B cell (primary cell): ENCODE results near the gene ITGA2B. TPM values are rescaled to one million over a fixed set of nuclear protein-coding genes. Genes with fewer than 3 reads are reported as not detected.

Experiments
- ATAC-seq: fragments of 200-7000 bp; cut with Tn5 transposase; one replicate; pipeline ENCODE4 v1.10.0; 2021; ENCODE audit warnings: low read depth, mild to moderate bottlenecking, moderate number of reproducible peaks, moderate library complexity
- CTCF ChIA-PET: fragments of 350-600 bp; sonication (Branson Sonifier 250); formaldehyde crosslinking; loops from one replicate; lab custom pipeline; 2021; ENCODE audit warnings: antibody characterized with exemption, inconsistent platforms; lab: Charles Lee
- POLR2A ChIA-PET: fragments of 350-600 bp; sonication (Branson Sonifier 250); formaldehyde crosslinking; loops from one replicate; lab custom pipeline; 2021; ENCODE audit warnings: antibody characterized with exemption; lab: Charles Lee
- DNase-seq: peaks from one replicate; pipeline ENCODE4 v3.0.0; 2013
- H2AFZ ChIP-seq: 2 replicates; pipeline ENCODE4 v1.6.1; 2012; ENCODE audit warnings: mild to moderate bottlenecking, low read depth, low read length; ENCODE audit not compliant: insufficient read depth, poor library complexity, severe bottlenecking
- H3K27ac ChIP-seq, 2 donors: 1 replicate in 1 of 2; 2 replicates in 1 of 2; pipeline ENCODE4 v1.5.1; 2012 to 2013; ENCODE audit warnings: low read length in 2 of 2, mild to moderate bottlenecking in 2 of 2, moderate library complexity in 1 of 2
- H3K27me3 ChIP-seq, 4 experiments: fragments of 200-600 bp in 1 of 4; sonication (generic) in 1 of 4; replicated peaks in 1 of 4; 1 replicate in 2 of 4; 2 replicates in 2 of 4; pipeline versions ENCODE4 v1.6.1 to v1.7.0; 2013 to 2016; ENCODE audit warnings: low read length in 3 of 4, mild to moderate bottlenecking in 2 of 4, mixed read lengths in 1 of 4, moderate library complexity in 1 of 4; ENCODE audit not compliant: insufficient read depth in 4 of 4, control insufficient read depth in 3 of 4; ENCODE audit errors: control extremely low read depth in 1 of 4
- H3K36me3 ChIP-seq, 2 experiments: replicated peaks in 1 of 2; 1 replicate in 1 of 2; 2 replicates in 1 of 2; pipeline versions ENCODE4 v1.6.1 to v1.7.1; 2013; ENCODE audit warnings: low read length in 1 of 2; ENCODE audit not compliant: insufficient read depth in 2 of 2, control insufficient read depth in 1 of 2; ENCODE audit errors: control extremely low read depth in 1 of 2, extremely low read depth in 1 of 2
- H3K4me1 ChIP-seq, 2 donors: fragments of 200-600 bp in 1 of 2; sonication (generic) in 1 of 2; 1 replicate in 1 of 2; 2 replicates in 1 of 2; pipeline versions ENCODE4 v1.5.1 to v1.6.1; 2013 to 2017; ENCODE audit warnings: low read length in 2 of 2; ENCODE audit not compliant: control insufficient read depth in 2 of 2, insufficient read depth in 2 of 2
- H3K4me2 ChIP-seq: replicated peaks from 2 replicates; pipeline ENCODE3; 2012; ENCODE audit warnings: mild to moderate bottlenecking, low read depth, low read length; ENCODE audit not compliant: poor library complexity, severe bottlenecking
- H3K4me3 ChIP-seq, 5 experiments: fragments of 200-600 bp in 1 of 5; sonication (generic) in 1 of 5; 1 replicate in 3 of 5; 2 replicates in 2 of 5; pipeline versions ENCODE4 v1.5.1 to v1.7.0; 2011 to 2016; ENCODE audit warnings: low read length in 4 of 5, mild to moderate bottlenecking in 4 of 5, low read depth in 2 of 5, control low read depth in 1 of 5, moderate library complexity in 1 of 5; ENCODE audit not compliant: insufficient read depth in 1 of 5; ENCODE audit errors: control extremely low read depth in 1 of 5, extremely low read depth in 1 of 5
- H3K79me2 ChIP-seq: fragments of 200-600 bp; sonication (generic); one replicate; pipeline ENCODE4 v1.6.0; 2016; ENCODE audit warnings: low read length; ENCODE audit not compliant: control insufficient read depth, insufficient read depth
- H3K9ac ChIP-seq: fragments of 200-600 bp; sonication (generic); 2 replicates; pipeline ENCODE4 v1.6.1; 2017; ENCODE audit warnings: mild to moderate bottlenecking, low read length, moderate library complexity
- H3K9me3 ChIP-seq, 3 donors: one replicate each; pipeline versions ENCODE4 v1.6.1 to v1.7.1; 2013; ENCODE audit warnings: low read length in 2 of 3; ENCODE audit not compliant: control insufficient read depth in 2 of 3, insufficient read depth in 1 of 3; ENCODE audit errors: control extremely low read depth in 1 of 3
- H4K20me1 ChIP-seq: 2 replicates; pipeline ENCODE4 v1.6.0; 2012; ENCODE audit warnings: mild to moderate bottlenecking, low read length; ENCODE audit not compliant: insufficient read depth, control insufficient read depth, poor library complexity, severe bottlenecking
- H3K27ac Mint-ChIP-seq: one replicate; pipeline ENCODE4 v1.8.0; 2021; ENCODE audit warnings: mixed read lengths
- H3K27me3 Mint-ChIP-seq: one replicate; pipeline ENCODE4 v1.8.0; 2021; ENCODE audit warnings: mixed read lengths
- H3K4me1 Mint-ChIP-seq: one replicate; pipeline ENCODE4 v1.8.0; 2021; ENCODE audit warnings: mixed read lengths
- H3K4me3 Mint-ChIP-seq: one replicate; pipeline ENCODE4 v1.8.0; 2021; ENCODE audit warnings: mixed read lengths
- H3K9me3 Mint-ChIP-seq: one replicate; pipeline ENCODE4 v1.8.0; 2022; ENCODE audit warnings: mixed read lengths; ENCODE audit not compliant: insufficient read depth
- EZH2 ChIP-seq: IDR thresholded peaks from 2 replicates; pipeline ENCODE4 v1.6.1; 2012; ENCODE audit warnings: borderline replicate concordance, low read depth, mild to moderate bottlenecking, moderate library complexity, low read length; ENCODE audit not compliant: insufficient read depth, poor library complexity, severe bottlenecking
- WGBS: methylation state at CpG from one replicate; pipeline ENCODE4 v1.1.5; 2013; ENCODE audit warnings: missing lambda C conversion rate; ENCODE audit not compliant: insufficient coverage; 5-methylcytosine and 5-hydroxymethylcytosine counted together
- intact Hi-C: fragments of 100-400 bp; cut with micrococcal nuclease; formaldehyde crosslinking; loops from one replicate; pipeline ENCODE4 v1.10.0; 2022
- polyA plus RNA-seq: library from polyadenylated mRNA; depleted of rRNA; stranded (reverse); fragments of >200 nt; gene quantifications from 2 replicates; pipeline ENCODE4 v1.2.3, GENCODE V29; 2012
- total RNA-seq, 2 donors: library from RNA; stranded (reverse); fragments of 120-200 nt in 1 of 2; gene quantifications; 1 replicate in 1 of 2; 2 replicates in 1 of 2; pipeline versions ENCODE4 v1.2.3 to v1.2.4, GENCODE V29; 2013 to 2022
- TF ChIP-seq, protein P1 (sequence below): fragments of 200-600 bp; IDR thresholded peaks from one replicate; pipeline ENCODE4 v1.8.0; 2022; ENCODE audit warnings: antibody characterized with exemption, mild to moderate bottlenecking

The ITGA2B gene
- total and polyA plus RNA-seq, 2 donors (not counting 1 experiment from before 2014, with no cell fraction given): 0.15 to 0.20 TPM

GRCh38 chr17:44375196-44376017 lies 14.0 kb downstream of the ITGA2B start:
- H3K9ac ChIP-seq: no peak overlapping the region
- H3K36me3 ChIP-seq: no peaks in the 10 kb centered on the region
- TF ChIP-seq, protein P1, sequence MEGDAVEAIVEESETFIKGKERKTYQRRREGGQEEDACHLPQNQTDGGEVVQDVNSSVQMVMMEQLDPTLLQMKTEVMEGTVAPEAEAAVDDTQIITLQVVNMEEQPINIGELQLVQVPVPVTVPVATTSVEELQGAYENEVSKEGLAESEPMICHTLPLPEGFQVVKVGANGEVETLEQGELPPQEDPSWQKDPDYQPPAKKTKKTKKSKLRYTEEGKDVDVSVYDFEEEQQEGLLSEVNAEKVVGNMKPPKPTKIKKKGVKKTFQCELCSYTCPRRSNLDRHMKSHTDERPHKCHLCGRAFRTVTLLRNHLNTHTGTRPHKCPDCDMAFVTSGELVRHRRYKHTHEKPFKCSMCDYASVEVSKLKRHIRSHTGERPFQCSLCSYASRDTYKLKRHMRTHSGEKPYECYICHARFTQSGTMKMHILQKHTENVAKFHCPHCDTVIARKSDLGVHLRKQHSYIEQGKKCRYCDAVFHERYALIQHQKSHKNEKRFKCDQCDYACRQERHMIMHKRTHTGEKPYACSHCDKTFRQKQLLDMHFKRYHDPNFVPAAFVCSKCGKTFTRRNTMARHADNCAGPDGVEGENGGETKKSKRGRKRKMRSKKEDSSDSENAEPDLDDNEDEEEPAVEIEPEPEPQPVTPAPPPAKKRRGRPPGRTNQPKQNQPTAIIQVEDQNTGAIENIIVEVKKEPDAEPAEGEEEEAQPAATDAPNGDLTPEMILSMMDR: no peak
- TF ChIP-seq EZH2: no peak
- H3K4me1 Mint-ChIP-seq: peaks cover 3% of the 10 kb centered on the region
- ChIA-PET CTCF (interaction anchor here (0.9 to 1.7 kb wide), 2 partner anchors 10 to 12 kb away, joined by 3 to 4 read pairs; partner anchors contain the start of gene FAM171A2), POLR2A (interaction anchor here (0.5 kb wide), 1 partner anchor 150 kb away, joined by 3 read pairs; no protein-coding TSS in a partner anchor)
- H3K9me3 Mint-ChIP-seq: no peaks in the 10 kb centered on the region
- ATAC-seq (no peak), DNase-seq (no peak)
- H3K27ac Mint-ChIP-seq: no peak overlapping the region
- no peaks in the 10 kb centered on the region for H3K79me2 ChIP-seq
- H4K20me1 ChIP-seq: no peaks in the 10 kb centered on the region
- no peaks in the 10 kb centered on the region for H3K9me3 ChIP-seq
- H3K4me3 ChIP-seq: no peak overlapping the region
- 67% methylated on average over 19 of the region's 22 CpGs for WGBS
- H3K4me1 ChIP-seq: no peaks in the 10 kb centered on the region
- H2AFZ ChIP-seq: no peak overlapping the region
- H3K27ac ChIP-seq: no peak overlapping the region
- H3K4me3 Mint-ChIP-seq: no peak overlapping the region
- H3K4me2 ChIP-seq: peak overlapping the region; percentile 11
- intact Hi-C loops: no loop called here
- peaks cover 0 to 17% (median 0%) of the 10 kb centered on the region in 4 experiments for H3K27me3 ChIP-seq
- peaks cover 34% of the 10 kb centered on the region for H3K27me3 Mint-ChIP-seq
